Measurements from ENCODE around the gene IER5L. TPM values are rescaled to one million over a fixed set of nuclear protein-coding genes. Genes with fewer than 3 reads are reported as not detected.

Gene IER5L
- total and polyA plus RNA-seq, 2 of the 8 experiments (the other 6 are each of a cell fraction or from before 2014, with no cell fraction given), result 0.65 to 1.0 TPM

- TF ChIP-seq CHD7 (IDR thresholded peaks at IDR 0.05; ENCODE audit: insufficient replicate concordance, low read length) (no peak), TAF7 (optimal IDR thresholded peaks at IDR 0.05; ENCODE audit: borderline replicate concordance, low read depth, low read length) (no peak), CREB1 (IDR thresholded peaks at IDR 0.05) (no peak), TCF12 (IDR thresholded peaks at IDR 0.05; ENCODE audit: low read depth, low read length) (no peak), PHF8 (conservative IDR thresholded peaks at IDR 0.05; ENCODE audit: low read depth, low read length) (no peak), YY1 (IDR thresholded peaks at IDR 0.05; ENCODE audit: low read depth, low read length) (no peak), POU5F1 (IDR thresholded peaks at IDR 0.05; ENCODE audit: low read depth, low read length) (no peak), MAX (IDR thresholded peaks at IDR 0.05) (no peak)
Observed at GRCh38 chr9:129224618-129225489, 46.8 kb upstream of the IER5L start (continued).
